CMK (cell line): ENCODE data around the gene SMTNL2.

Experiments used
- DNase-seq: peaks from one replicate; pipeline ENCODE4 v3.0.0-alpha.2; 2010; ENCODE audit warnings: low read depth

SMTNL2 gene

DNA sequence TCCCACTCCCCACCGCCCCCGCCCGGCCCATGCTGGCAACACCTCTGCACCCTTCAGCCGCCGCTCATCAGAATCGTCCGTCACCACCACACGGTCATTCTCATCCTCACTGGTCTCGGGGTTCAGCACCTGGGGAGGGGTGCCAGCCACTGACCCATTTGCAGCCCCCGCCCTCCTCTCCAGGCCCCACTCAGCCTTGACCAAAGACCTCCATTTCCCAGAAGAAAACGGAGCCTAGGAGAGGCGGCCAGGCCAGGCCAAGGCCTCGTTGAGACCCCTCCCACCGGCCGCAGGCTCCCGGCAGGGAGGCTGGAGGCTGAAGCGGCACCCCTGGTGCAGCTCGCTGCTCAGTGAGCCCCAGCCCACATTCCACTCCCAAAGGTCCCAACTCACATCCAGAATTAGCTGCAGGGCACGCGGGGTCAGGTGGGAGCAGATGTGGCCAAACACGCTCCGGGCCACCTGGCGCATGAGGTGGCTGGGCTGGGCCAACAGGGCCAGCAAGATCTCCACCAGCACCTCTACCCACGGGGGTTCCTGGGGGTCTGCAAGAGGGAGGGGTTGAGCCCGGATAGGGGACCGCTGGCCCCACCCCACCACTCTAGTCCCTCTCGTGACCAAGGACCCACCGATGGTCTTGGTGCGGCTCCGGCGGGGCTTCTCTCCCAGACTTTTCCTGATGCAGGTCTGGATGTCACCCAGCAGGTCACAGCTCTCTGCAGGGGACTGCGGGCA is 38.9 kb upstream of the SMTNL2 start:
- DNase-seq: no peak

DNA sequence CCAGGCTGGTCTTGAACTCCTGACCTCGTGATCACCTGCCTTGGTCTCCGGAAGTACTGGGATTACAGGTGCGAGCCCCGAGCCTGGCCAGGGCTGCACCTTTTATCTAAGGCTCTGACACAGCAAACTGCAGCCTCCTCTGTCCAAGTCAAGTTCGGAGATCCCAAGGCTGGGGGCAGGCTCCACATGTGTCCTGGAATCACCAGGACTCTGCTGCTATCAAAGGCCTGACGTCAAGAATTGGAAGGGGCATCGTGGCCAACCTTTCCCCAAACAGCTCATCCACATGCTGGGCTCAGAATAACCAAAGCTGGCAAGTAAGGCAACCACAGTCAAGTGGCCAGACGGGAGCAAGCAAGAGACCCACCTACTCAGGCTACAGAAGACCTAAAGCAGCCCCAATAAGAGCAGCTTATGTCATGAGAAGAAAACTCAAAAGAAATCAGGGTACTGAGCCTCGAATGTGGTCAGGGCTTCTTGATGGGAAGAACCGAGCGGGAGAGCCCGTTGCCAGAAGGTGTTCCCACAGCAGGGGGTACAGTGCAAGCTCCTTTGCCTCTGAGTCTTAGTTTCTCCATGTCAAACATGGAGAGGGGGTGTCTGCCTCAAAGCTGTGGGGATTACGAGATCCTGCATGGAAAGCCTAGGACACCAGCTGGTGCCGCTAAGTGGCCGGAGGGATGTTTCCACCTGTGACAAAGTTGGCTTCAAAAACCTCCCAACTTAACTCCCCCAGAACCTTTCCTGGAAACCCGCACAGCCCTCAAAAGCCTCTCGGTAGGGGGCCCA is 37.0 kb upstream of the SMTNL2 start:
- no peak for DNase-seq

GRCh38 chr17:4548061-4548461 is 36.3 kb upstream of the SMTNL2 start:
- no peak for DNase-seq

DNA sequence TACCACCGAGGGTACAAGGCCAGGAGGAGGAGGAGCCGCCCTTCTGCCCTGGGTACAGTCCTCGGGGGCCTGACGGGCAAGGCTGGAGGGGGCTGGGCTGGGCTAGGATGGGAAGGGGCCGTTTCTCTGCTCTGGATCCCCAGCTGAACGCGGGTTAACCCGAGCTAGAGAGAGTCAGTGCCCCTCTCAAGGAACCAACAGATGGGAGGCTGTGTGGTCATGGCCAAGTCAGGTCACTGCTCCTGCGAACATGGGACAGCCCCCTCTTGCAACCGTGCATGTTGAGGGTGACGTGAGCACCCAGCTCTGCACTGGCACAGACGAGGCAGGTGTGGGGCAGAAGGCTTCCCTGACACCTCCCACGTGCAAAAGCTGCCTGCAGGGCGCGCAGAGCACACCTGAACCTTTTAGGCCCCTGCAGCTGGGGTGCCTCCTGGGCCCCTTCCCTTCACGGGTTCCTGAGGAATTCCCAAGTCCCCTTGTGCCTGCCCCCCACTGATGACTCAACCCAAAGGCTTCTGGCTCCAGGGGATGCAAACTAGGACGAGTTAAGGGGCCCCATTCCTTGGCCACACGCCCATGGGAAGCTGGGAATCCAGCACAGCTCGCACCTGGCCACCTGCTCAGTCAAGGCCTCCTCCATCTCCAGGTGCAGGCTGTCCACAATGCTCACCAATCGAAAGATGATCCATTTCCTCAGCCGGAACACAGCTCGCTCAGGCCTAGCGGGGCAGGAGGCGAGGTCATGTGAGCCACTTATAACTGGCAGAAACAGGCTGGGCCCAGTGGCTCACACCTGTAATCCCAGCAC is 35.4 kb upstream of the SMTNL2 start:
- no peak for DNase-seq

DNA sequence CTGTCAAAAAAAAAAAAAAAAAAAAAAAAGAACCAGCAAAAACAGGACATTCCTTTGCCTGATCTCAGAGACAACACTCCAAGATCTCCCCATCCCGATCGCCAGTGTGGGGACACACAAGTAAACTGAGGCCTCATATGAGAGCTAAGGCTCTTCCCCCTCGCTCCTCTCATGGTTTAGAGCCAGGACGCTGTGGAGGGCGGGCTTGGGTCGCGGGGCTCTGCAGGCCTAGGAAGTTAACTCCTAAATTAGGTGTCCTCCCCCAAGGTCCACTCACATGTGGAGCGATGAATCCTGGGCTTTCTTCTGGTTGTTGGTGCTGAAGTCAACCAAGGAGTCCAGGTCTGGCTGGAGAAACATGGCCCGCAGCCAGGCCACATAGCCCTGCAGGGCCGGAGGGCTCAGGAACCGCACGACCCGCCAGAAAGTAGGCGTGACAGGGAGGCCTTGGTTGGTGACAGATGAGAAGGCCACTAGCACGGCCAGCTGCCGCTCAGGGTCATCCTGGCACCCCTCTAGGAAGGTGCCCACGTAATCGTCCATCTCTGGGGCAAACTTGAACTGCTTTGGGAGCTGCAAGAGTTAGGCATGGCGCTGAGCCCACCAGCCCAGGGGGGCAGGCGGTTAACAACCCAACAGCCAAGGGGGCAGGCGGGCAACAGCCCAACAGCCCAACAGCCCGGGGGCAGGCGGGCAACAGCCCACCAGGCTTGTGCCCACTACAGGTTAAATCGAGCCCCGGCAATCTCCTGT is 34.4 kb upstream of the SMTNL2 start:
- no peak for DNase-seq

GRCh38 chr17:4550534-4551039 is 33.7 kb upstream of the SMTNL2 start:
- no peak for DNase-seq

DNA sequence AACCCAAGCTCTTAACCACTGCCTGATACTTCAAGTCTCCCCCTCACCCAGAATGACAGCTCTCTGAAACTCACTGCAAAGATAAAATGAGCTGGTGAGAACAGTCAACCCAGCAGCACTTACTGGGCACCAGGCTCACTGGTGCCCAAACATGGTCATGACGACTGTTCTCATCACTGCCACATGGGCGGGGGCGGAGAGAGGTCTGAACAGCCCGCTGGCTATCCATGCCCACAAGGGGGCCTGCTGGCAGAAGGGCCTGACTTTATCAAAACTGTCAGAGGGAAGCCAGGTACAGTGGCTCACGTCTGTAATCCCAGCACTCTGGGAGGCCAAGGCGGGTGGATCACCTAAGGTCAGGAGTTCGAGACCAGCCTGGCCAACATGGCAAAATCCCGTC is 33.2 kb upstream of the SMTNL2 start:
- no peak for DNase-seq

DNA sequence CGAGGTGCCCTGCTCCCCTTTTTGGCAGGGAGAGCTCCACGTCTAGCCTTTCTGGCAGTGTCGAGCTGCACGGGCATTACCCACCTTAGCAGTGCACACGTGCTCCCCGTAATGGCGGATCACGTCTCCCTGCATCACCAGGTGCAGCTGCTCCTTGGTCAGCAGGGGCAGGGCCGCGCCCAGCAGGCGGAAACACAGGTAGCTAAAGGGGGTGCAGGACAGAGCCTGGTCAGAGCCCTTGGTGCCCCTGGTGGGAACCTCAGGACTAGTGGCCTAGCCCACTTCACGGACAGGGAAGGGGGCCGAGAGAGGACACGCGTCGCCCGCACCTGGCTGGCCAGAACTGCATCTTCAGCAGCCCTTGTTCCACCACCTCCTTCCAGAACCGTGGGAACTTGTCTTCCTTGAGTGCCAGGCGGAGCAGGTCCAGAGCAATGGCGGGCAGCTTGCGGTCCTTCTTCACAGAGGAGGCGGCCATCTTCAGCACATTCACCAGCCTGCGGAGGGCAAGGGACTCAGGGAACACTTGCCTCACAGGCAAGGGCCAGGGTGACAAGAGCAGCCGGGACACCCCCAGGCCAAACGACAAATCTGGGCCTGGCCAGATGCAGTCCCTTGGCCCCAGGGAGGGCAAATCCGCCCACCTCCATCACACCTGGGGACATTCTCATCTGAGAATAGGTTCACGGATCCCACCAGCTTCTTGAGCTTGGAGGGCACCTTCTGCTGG is 32.4 kb upstream of the SMTNL2 start:
- DNase-seq: no peak

- no peak for DNase-seq
Observed at GRCh38 chr17:4553669-4554068, 30.7 kb upstream of the SMTNL2 start.

GRCh38 chr17:4554441-4554996 is 29.8 kb upstream of the SMTNL2 start:
- DNase-seq: no peak

GRCh38 chr17:4554997-4555799 is 29.1 kb upstream of the SMTNL2 start, which contains the start of gene MYBBP1A:
TSS of gene MYBBP1A (minus strand) at chr17:4555384. CDS start at chr17:4555324, 60 bp downstream.
- peak; percentile 84 for DNase-seq

DNA sequence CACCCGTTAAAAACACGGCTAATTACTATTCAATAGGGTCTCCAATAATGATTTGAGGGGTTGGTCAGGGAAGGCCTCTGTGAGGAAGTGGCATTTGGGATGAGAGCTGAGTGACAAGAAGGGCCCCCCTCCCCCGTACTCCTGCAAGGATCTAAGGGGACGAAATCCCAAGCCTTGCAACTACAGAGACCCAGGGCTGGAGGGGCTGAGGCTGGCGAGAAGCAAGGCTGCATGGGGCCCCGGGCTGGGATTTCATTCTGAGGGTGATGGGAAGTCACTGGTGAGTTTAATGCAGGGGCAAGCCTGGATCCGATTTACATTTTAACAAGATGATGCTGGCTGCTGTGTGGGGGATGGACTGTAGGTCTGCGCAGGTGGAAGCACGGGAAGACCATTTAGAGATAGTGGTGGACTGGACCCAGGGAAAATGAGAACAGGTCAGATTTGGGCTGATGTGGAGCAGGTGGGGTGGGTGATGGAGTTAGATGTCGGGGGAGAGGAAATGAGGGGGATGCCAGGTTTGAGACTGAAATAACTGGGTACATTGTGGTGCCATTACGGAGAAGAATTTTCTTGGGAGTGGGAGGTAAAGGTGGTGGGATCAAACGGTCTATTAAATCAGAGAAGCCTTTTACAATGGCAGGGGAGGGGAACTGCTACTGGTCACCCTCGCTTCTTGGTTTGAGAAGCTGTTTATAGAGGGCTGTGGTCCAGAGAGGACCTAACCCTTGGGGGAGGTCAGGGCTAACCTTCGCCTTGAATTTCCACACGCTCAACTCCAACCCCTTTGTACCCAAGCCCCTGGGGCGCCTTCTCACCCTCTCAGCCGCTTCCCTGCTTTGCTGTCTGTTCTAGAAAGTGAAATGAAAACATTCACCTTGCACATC is 28.2 kb upstream of the SMTNL2 start:
- no peak for DNase-seq

- DNase-seq: no peak
Observed at GRCh38 chr17:4556996-4557395, 27.3 kb upstream of the SMTNL2 start.

DNA sequence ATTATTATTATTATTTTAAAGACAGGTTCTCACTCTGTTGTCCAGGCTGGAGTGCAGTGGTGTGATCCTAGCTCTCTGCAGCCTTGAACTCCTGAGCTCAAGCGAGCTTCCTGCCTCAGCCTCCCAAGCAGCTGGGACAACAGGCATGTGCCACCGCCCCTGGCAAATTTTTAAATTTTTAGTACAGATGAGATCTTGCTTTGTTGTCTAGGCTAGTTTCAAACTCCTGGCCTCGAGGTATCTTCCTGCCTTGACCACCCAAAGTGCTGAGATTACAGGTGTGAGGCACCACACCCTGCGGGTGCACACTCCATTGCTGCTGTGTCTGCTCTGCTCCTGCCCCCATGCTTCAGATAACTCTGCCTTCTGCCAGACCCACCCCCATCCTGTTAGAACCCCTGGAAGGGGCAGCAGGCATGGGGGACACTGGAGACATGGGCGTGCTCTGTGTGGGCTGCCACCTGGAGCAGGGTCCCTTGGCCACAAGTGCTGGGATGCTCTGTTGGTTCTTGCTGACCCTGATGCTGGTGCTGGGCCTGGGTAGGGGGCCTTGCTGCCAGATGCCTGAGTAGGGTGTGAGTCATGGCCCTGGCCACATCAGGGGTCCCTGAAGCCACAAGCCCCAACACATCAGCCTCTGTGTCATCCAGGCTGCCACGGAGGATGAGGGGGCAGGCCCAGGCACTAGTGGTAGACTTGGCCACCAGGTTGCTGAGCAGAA is 26.5 kb upstream of the SMTNL2 start:
- no peak for DNase-seq

GRCh38 chr17:4558347-4558971 is 25.9 kb upstream of the SMTNL2 start:
- no peak for DNase-seq

DNA sequence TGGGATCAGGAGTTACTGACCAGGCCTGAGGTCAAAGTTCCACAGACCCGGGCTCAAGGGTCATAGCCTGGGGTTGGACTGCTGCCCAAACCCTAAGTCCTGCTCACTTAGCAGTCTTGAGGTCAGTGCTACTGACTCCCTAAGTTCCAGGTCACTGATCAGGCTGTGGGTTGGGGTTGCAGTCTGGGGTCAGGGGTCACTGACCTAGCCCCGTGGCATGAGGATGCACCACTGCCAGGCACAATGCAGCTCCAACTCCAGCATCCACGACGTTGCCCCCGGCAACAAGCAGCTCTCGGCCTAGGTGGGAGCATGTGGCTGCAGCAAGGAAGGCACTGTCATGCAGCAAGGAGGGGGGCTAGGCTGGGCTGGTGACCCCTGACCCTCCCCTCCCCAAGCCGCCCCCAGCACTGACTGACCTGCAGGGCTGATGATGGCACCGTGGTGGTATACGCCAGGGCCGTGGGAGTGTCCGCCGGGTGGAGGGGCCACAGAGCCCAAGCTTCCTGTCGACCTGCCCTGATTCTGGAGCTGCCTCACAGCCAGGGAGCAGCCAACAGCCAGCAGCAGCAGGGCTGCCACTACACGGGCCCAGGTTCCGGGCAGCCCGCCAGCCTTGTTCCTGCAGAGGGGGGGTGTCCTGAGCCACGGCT is 25.1 kb upstream of the SMTNL2 start:
- DNase-seq: no peak

DNA sequence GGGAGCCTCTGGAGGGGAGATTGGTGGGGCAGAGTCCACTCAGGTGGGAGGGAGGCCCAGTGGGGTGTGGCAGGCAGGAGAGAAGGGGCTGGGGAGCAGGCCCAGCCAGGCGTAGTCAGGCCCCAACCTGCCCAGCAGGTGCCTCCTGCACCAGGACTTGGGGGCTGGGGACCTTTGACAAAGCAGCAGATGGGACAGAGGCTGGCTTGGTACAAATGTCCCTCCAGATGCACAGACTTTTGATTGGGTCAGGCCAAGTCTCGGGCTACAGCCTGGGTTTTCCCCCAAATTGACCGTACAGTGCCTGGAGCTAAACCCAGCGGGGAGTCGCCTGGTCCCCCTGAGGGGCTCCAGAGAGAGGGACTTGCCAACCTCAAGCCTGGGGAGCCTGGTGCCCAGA is 24.4 kb upstream of the SMTNL2 start:
- no peak for DNase-seq
